ENCODE results near the gene KBTBD12. TPM values are rescaled to one million over a fixed set of nuclear protein-coding genes. Genes with fewer than 3 reads are reported as not detected.

Gene KBTBD12
- total and polyA plus RNA-seq, 2 of the 13 experiments (the other 11 are each of a cell fraction or from before 2014, with no cell fraction given): not detected

- TF ChIP-seq ZNF142 (CRISPR knock-in tag; IDR thresholded peaks at IDR 0.05) (no peak), ATRX (CRISPR knock-in tag; IDR thresholded peaks at IDR 0.05; ENCODE audit: borderline replicate concordance) (no peak), ZBTB37 (CRISPR knock-in tag; IDR thresholded peaks at IDR 0.05) (no peak), DNMT3B (CRISPR knock-in tag; conservative IDR thresholded peaks at IDR 0.05) (no peak)
Measured at GRCh38 chr3:127888564-127889107, 26.4 kb upstream of the KBTBD12 start (continued).

GRCh38 chr3:127889461-127889863 lies 25.6 kb upstream of the KBTBD12 start:
- H3K9me3 ChIP-seq (ENCODE audit: low read length): no peaks in the 10 kb centered on the region
- BruUV-seq (replicated peaks): no TSS peak
- H4K20me1 ChIP-seq (ENCODE audit: insufficient read depth, low read length): no peaks in the 10 kb centered on the region
- DNase-seq (ENCODE audit: low spot score) (no peak), ATAC-seq (no peak), FAIRE-seq (no peak)
- H3K4me3 ChIP-seq (replicated peaks in 1 of 3; ENCODE audit: insufficient read depth in 1 of 3, low read depth in 2 of 3, low read length in 3 of 3): no peak overlapping the region
- H3K79me2 ChIP-seq (ENCODE audit: insufficient read depth, low read length): no peaks in the 10 kb centered on the region
- no peak overlapping the region for H3K27ac ChIP-seq (ENCODE audit: extremely low read length, insufficient read depth, low read length)
- TF ChIP-seq ZFP62 (CRISPR knock-in tag; IDR thresholded peaks at IDR 0.05): no peak
- TF ChIP-seq ZMYM3 (CRISPR knock-in tag; IDR thresholded peaks at IDR 0.05): no peak
- no peak for TF ChIP-seq ZBTB21 (CRISPR knock-in tag; IDR thresholded peaks at IDR 0.05)
- no peak overlapping the region for H3K9ac ChIP-seq (ENCODE audit: insufficient read depth, low read depth, low read length)
- ChIA-PET CTCF (ENCODE audit: low intra/inter-chr PET ratio, low total read pairs) (no interaction called here), POLR2A (no interaction called here)
- peaks cover 4 to 44% of the 10 kb centered on the region in 2 experiments; a peak in 4 of 5 replicates for H3K27me3 ChIP-seq (ENCODE audit: control insufficient read depth in 1 of 2, insufficient read depth in 2 of 2, low read length in 2 of 2)
- no peaks in the 10 kb centered on the region for H3K4me1 ChIP-seq (ENCODE audit: insufficient read depth, low read length)
- H3K4me2 ChIP-seq (ENCODE audit: low read depth, low read length): no peak overlapping the region
- H3K36me3 ChIP-seq (replicated peaks in 1 of 2; ENCODE audit: control insufficient read depth in 1 of 2, insufficient read depth in 2 of 2, low read length in 2 of 2): no peaks in the 10 kb centered on the region
- intact Hi-C loops (cut with micrococcal nuclease; ENCODE audit: unreplicated experiment) (no loop called here), in situ Hi-C loops (cut with HindIII; ENCODE audit: extremely low pct_ligation_motif_present, low pct_unique_long_range_greater_than_20kb) (no loop called here)
- H2AFZ ChIP-seq (ENCODE audit: low read length): no peak overlapping the region
- WGBS (ENCODE audit: low lambda C conversion rate): 0% methylated on average over 1 of the region's 1 CpG

All from HepG2 (cell line).